ENCODE measurements around the gene CDK5RAP1.
A peak's percentile ranks its signal among the peaks of the same experiment; 100 is the strongest.
"Not testable (repeated sequence)": the region's sequence is repeated elsewhere in the genome, so short reads cannot be mapped to it uniquely, and the experiment has no call there.

The CDK5RAP1 gene

GRCh38 chr20:33401184-33401920 is at the start of gene CDK5RAP1:
TSS of gene CDK5RAP1 (minus strand) at chr20:33401519. CDS start at chr20:33397064, 4,455 bp downstream.
- peak; percentile 68 to 80 for DNase-seq (ENCODE audit: low read depth in 2 of 2)

DNA sequence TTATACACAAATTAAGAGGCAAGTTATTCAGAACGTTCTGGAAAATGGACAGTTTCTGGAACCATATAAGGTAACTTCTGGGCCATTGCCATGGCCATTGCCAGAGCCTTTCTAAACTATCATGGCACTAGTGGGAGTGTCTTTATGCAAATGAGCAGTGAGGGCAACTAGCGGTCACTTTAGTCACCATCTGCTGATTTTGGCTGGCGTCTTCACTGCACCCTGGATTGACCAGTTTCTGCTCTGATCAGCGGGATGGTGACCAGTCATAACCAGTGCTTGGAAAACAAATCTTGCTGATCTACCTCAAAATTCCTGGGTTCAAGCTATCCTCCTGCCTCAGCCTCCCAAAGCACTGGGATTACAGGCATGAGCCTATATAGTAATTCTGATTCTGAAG is 49.5 kb upstream of the CDK5RAP1 start:
- DNase-seq (ENCODE audit: low read depth in 2 of 2) = no peak

DNA sequence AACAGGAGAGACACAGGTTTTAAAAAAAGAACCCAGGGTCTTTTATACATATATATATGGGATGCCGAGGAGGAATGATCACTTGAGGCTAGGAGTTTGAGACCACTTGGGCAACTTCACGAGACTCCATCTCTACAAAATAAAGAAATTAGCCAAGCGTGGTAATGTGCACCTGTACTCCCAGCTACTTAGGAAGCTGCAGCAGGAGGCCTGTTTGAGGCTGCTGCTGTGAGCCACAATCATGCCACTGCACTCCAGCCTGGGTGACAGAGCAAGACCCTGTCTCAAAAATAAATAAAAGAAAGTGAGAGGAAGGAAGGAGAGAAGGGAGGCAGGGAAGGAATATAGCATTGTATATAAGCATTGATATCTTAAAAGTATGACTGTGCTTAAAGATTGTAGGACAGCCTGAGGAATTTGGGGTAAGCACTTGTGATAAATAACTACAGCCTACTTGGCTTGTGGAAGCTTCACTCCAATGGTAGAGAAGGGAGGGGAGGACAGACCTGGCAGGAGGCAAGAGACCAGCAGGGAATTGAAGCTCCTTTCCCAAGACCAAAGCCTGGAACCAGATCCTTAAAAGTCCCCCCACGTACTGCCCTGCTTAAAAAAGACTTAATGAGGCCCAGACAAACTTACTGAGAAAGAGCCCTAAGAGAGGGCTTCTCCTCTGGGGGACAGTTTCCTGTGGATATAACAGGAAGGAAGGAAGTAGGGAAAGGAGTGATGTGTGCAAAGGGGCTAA is 44.7 kb upstream of the CDK5RAP1 start:
- no peak for DNase-seq (ENCODE audit: low read depth in 2 of 2)

DNA sequence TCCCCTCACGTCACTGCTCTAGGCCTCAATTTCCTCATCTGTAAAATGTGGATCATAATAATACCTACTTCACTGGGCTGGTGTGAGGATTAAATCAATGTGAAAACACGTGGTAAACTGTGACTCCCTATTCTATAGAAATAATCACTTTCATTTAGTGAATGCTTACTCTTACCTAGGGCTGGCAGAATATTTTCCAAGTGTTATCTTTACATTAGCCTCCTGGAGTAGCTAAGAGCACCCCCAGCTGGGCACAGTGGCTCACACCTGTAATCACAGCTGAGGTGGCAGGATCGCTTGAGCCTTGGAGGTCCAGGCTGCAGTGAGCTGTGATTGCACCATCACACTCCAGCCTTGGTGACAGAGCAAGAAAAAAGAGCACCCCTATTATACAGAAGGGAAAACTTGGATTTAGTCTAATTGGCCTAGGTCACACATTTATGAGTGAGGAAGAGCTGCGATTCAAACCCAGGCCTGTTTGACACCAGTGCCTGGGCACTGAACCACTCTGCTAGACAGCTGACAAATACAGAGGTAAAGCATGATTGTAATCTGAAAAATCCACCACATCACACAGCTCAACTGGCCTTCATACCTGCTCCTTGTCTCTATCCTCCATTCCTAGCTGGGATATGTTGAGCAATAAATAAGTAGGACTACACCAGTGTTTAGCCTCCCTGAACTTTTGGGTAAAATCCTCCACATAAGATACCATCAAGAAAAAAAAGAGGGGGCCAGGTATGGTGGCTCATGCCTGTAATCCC is 43.7 kb upstream of the CDK5RAP1 start:
- DNase-seq (ENCODE audit: low read depth in 2 of 2) = no peak

DNA sequence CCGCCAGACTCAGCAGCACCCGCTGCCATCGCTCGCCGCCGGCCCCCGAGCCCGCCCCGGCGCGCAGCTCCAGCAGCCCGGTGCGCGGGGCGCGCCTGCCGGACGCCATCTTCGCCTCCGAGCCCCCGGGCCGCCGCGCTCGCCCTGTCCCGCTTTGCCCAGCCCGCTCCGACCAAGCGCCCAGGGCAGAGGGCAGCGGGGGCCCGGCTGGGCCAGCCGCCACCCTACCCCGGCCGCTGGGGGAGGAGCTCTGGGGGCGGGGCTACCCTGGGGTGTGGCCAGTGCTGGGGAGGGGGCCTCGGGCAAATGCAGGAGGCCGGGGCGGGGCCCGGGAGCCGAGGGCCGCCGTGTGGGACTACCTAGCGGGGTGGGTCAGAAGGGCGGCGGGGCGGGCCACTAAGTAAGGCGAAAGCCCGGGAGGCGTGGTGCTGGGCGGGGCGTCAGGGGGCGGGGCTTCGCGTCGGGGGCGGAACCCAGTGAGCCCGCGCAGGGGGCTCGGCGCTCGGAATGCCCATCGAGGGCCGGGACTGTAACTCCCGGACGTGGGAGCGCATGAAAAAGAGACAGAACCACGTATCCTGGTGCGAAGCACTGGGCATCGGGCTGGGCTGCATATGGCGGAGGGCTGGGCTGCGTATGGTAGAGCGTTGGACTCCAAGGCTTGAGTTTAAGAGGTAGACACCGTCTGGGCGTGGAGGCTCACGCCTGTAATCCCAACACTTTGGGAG is 42.4 kb upstream of the CDK5RAP1 start, which contains the start of gene SNTA1:
Gene SNTA1 (minus strand): TSS at position 252 of the 728 bp plus-strand sequence. CDS start 143 bp downstream, at position 109.
- peak; percentile 76 to 91 for DNase-seq (ENCODE audit: low read depth in 2 of 2)

- no peak for DNase-seq (ENCODE audit: low read depth in 2 of 2)
Measured at GRCh38 chr20:33443006-33443511, 41.7 kb upstream of the CDK5RAP1 start.

DNA sequence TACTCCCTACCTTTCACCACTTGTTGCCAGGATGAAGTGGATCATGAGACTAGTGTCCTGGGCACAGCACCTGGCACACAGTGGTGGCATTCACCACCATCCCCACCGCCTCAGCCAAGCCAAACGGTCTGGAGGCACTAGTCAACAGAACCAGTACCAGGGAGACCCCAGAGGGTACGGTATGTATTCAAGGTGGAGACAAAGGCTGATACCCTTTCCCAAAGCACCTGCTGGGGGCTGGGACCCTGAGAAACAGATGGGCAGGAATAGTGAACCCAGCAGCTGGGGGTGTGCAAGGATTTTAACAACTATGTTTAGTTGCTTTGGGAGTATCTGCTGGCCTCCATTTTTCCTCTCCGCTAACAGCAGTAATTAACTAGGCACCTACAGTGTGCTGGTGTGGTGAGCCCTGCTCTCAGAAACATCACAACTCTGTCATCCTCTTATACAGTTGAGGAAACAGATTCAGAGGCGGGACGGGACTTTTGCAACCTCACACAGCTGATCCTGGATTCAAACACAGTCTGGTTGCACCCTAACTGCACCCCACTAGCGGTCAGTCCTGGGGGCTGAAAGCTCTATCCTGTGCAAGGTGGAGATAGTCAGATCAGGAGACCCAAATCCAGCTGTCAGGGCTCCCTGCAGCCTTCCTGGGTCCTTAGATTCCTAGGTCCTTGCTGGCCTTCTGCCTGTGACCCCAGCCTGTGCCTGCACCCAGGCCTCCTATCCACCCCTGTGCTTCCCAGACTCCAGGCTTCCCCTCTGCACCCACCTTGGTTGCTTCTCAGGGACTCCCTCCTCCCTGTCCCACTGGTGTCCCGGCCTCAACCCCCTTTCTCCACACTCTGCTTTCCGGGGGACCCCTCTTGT is 41.1 kb upstream of the CDK5RAP1 start:
- DNase-seq (ENCODE audit: low read depth in 2 of 2) = no peak

DNA sequence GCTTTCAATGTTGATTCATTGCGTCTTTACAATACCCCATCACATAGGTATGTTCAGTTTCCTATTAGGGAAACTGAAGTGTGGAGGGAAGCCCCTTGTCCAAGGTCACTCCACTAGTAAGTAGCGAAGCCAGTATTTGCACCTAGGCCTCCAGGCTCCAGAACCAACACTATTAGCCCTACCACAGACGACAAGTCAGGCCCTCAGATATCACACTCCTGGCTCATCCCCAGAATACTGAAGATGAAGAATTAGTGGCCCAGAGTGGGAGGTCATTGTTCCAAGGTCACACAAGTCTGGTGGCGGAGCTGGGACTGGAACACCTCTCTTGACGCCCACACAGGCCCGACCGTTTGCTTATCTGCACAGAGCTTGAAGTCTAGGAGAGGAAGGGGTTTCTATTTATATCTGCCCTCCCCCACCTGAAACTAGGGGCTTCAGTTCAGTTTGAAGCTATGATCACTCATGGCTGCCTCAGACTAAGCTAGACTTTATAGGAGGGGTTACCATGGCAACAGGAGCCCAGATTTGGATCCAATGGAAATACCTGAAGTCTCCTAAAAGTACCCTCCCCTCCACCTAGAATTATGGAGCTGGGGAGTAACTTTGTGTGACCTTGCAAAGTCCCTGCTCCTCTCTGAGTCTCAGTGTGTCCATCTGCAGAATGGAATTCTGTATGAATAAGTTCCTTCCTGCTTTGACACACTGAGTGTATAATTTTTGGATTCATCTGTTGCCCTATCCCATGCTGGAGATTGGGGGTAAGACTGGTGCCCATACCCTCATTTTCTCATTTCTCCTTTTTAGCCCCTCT is 40.0 kb upstream of the CDK5RAP1 start:
- no peak for DNase-seq (ENCODE audit: low read depth in 2 of 2)

GRCh38 chr20:33440562-33440961 is 39.2 kb upstream of the CDK5RAP1 start:
- DNase-seq (ENCODE audit: low read depth in 2 of 2) = not testable (repeated sequence)

GRCh38 chr20:33438481-33438880 is 37.2 kb upstream of the CDK5RAP1 start:
- DNase-seq (ENCODE audit: low read depth in 2 of 2) = no peak

- no peak for DNase-seq (ENCODE audit: low read depth in 2 of 2)
Measured at GRCh38 chr20:33437141-33437911, 36.0 kb upstream of the CDK5RAP1 start.

GRCh38 chr20:33434434-33434833 is 33.1 kb upstream of the CDK5RAP1 start:
- no peak for DNase-seq (ENCODE audit: low read depth in 2 of 2)

DNA sequence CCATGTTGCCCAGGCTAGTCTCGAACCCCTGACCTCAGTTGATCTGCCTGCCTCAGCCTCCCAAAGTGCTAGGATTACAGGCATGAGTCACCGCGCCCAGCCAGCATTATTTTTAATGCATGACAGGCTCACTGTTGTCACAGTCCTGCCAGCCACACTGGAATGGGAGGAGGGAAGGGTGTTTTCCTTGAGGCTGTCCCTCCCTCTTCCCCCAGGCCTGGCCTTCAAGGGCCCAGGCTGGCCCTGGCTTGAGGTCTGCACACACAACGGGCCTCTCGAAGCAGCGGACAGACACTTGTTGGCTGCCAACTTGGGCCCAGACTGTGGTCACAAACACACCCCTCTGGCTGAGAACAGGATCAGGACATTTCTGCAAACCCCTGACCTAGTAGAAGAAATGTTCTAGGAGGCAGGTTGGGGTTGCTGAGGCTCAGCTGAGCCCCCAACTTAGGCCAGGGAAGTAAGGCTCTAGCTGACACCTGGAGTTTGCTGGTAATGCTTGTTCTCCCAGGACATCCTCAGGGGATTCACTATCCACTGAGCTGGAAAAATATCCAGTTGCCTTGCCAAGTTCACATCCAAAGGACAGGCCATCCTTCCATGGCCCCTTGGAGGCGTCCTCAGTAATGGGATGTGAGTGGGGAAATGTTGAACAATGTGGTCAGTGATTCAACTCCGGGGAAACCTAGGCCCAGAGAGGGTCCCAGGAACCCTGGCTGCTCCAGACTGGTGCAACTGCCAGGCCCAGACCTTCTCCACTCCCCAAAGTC is 32.3 kb upstream of the CDK5RAP1 start:
- DNase-seq (ENCODE audit: low read depth in 2 of 2) = no peak

DNA sequence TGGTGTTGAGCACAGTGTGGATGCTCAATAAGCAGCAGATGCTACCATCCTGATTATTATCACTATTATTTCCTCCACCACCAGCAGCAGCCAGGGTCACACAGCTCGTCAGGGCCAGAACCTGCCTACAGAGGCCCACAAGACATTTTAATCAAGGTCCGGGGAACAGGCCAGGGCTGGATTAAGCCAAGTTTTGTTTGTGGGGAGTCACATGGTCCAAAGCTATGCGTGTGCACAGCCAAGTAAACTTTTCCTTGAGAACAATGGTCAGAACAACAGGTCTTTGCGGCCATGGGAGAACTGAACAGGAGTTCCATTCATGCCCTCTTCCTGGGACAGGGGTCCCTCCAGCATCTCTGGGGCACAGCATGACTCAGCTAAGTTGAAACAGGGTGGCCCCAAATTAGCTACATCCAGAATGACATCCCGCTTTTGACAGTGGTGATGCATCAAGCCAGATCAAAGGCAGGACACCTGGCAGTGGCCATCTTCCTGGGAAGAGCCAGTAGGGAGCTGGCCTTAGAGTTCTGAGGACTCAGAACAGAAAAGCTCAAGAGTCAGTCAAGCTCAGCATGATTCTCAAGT is 30.6 kb upstream of the CDK5RAP1 start:
- no peak for DNase-seq (ENCODE audit: low read depth in 2 of 2)

- not testable (repeated sequence) for DNase-seq (ENCODE audit: low read depth in 2 of 2)
Measured at GRCh38 chr20:33423875-33424274, 22.6 kb upstream of the CDK5RAP1 start.

- no peak for DNase-seq (ENCODE audit: low read depth in 2 of 2)
Measured at GRCh38 chr20:33423141-33423834, 22.0 kb upstream of the CDK5RAP1 start.

Data from stimulated activated CD8-positive, alpha-beta memory T cell treated with anti-CD3 and anti-CD28 coated beads, Interleukin-2, amount 100 ng/mL, for 48 hours (primary cell).